ENCODE results near the gene ZBTB39. TPM values are rescaled to one million over a fixed set of nuclear protein-coding genes. Genes with fewer than 3 reads are reported as not detected.
A peak's percentile ranks its signal among the peaks of the same experiment; 100 is the strongest.

The ZBTB39 gene
- total and polyA plus RNA-seq, 2 of the 8 experiments (the other 6 are each of a cell fraction or from before 2014, with no cell fraction given): 19.3 to 25.0 TPM

DNA sequence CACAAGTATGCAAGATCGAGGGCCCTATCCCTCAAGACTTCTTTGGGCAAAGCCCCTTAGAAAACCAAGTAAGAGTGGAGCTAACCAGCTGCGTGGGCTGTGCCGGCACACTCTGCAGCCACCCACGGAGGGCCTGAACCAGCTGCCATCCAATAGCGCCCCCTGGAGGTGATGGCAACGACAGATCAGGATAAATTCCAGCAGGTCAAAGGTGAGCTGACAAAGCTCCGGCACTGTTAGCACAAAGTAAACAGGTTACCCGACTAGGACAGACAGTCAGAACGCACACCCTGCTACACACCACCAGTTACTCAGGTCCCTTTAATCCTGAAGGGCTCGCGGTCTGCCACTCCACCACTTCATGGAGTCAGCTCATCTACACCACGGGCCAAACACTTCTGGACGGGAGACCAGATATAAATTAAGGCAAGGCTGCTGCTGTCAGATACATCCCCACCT is 4.9 kb downstream of the ZBTB39 start:
- H3K4me3 ChIP-seq (ENCODE audit: extremely low read depth in 1 of 4, insufficient read depth in 2 of 4, low read depth in 3 of 4, low read length in 4 of 4): no peak overlapping the region
- no peak overlapping the region for H3K18ac ChIP-seq (ENCODE audit: extremely low read depth, low read length)
- H4K5ac ChIP-seq (ENCODE audit: insufficient read length, low read depth, low read length): no peak overlapping the region
- peaks cover 0 to 70% of the 10 kb centered on the region in 2 experiments for H3K79me2 ChIP-seq (ENCODE audit: control insufficient read depth in 1 of 2, insufficient read depth in 2 of 2, low read length in 2 of 2)
- no peaks in the 10 kb centered on the region for H3K27me3 ChIP-seq (replicated peaks in 1 of 4; ENCODE audit: control insufficient read depth in 3 of 4, extremely low read depth in 1 of 4, insufficient read depth in 3 of 4, low read length in 3 of 4)
- H3K23me2 ChIP-seq (ENCODE audit: low read depth, low read length): no peaks in the 10 kb centered on the region; the same call in 1 of the 2 replicates
- no peak overlapping the region for H3K9ac ChIP-seq (replicated peaks in 1 of 4; ENCODE audit: extremely low read depth in 1 of 4, low read depth in 3 of 4, low read length in 3 of 4)
- H2BK20ac ChIP-seq (ENCODE audit: low read length): no peak overlapping the region
- H3K27ac ChIP-seq (ENCODE audit: low read depth, low read length): no peak overlapping the region
- no peak overlapping the region for H2BK120ac ChIP-seq (replicated peaks; ENCODE audit: low read depth, low read length)
- no peak overlapping the region for H2BK15ac ChIP-seq (ENCODE audit: low read length)
- no peak overlapping the region for H4K8ac ChIP-seq (ENCODE audit: extremely low read depth, insufficient read depth, low read length)
- H3K14ac ChIP-seq (ENCODE audit: insufficient read length): no peak overlapping the region
- no peak for FAIRE-seq
- 56% methylated on average over 13 of the region's 13 CpGs; no CpG with 5 or more reads in 1 of the 2 experiments for WGBS, 2 experiments (ENCODE audit: extremely low coverage in 1 of 2, insufficient coverage in 1 of 2, insufficient read length in 1 of 2, insufficient replicate concordance in 2 of 2, low coverage in 1 of 2, low lambda C conversion rate in 2 of 2, missing lambda C conversion rate in 1 of 2)
- no peak overlapping the region for H2BK5ac ChIP-seq (ENCODE audit: low read depth, low read length)
- H3K9me3 ChIP-seq (ENCODE audit: insufficient read depth in 2 of 2, low read depth in 1 of 2, low read length in 1 of 2): no peaks in the 10 kb centered on the region
- peaks cover 3 to 15% of the 10 kb centered on the region in 2 experiments for H4K20me1 ChIP-seq (replicated peaks in 1 of 2; ENCODE audit: control insufficient read depth in 1 of 2, insufficient read depth in 2 of 2, low read length in 2 of 2)
- no peak overlapping the region for H2BK12ac ChIP-seq (ENCODE audit: low read depth, low read length)
- H2AK5ac ChIP-seq (ENCODE audit: low read depth, low read length): no peak overlapping the region
- no peak overlapping the region for H4K91ac ChIP-seq (replicated peaks; ENCODE audit: insufficient read length, low read length)
- CTCF ChIA-PET (ENCODE audit: partially characterized antibody): interaction anchor here (0.6 to 10.6 kb wide), 39 partner anchors 9 to 488 kb away, joined by 3 to 187 read pairs (median 4); partner anchors contain the start of genes HSD17B6, MYO1A, PRIM1 and SDR9C7
- peak; percentile 46 to 92 for DNase-seq (ENCODE audit: low read depth in 1 of 2, low spot score in 2 of 2)
- H2AFZ ChIP-seq (ENCODE audit: low read length): no peak overlapping the region
- H3K4me1 ChIP-seq (replicated peaks in 1 of 4; ENCODE audit: control insufficient read depth in 3 of 4, insufficient read depth in 4 of 4, low read length in 3 of 4): no peaks in the 10 kb centered on the region; a peak in 1 of 7 replicates
- peaks cover 27 to 39% (median 34%) of the 10 kb centered on the region in 4 experiments for H3K36me3 ChIP-seq (ENCODE audit: control insufficient read depth in 2 of 4, insufficient read depth in 4 of 4, low read length in 3 of 4)
- no peak overlapping the region for H3K4me2 ChIP-seq (ENCODE audit: insufficient read depth in 1 of 2, low read depth in 2 of 2, low read length in 2 of 2)
- POLR2A ChIA-PET (ENCODE audit: partially characterized antibody): interaction anchor here (0.9 to 2.2 kb wide), 6 partner anchors 10 to 373 kb away, joined by 3 to 5 read pairs (median 4); partner anchors contain the start of genes LRP1 and NACA
- no peak overlapping the region for H3K56ac ChIP-seq (replicated peaks; ENCODE audit: insufficient read length, low read depth, low read length)
- no peak overlapping the region for H3K4ac ChIP-seq (replicated peaks; ENCODE audit: insufficient read length, low read depth, low read length)
- H3K79me1 ChIP-seq (ENCODE audit: low read depth, low read length): peaks cover 14% of the 10 kb centered on the region
- no peak overlapping the region for H3K23ac ChIP-seq (ENCODE audit: insufficient read length)
- peak; percentile 72 for TF ChIP-seq NANOG (IDR thresholded peaks at IDR 0.05; ENCODE audit: insufficient read depth, low read depth, low read length, poor library complexity, severe bottlenecking)
- TF ChIP-seq, protein P1, sequence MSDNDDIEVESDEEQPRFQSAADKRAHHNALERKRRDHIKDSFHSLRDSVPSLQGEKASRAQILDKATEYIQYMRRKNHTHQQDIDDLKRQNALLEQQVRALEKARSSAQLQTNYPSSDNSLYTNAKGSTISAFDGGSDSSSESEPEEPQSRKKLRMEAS (IDR thresholded peaks at IDR 0.05): peak; percentile 23; the same call in 1 of the 2 replicates
- TF ChIP-seq CBX5 (IDR thresholded peaks at IDR 0.05; ENCODE audit: low read depth, low read length): no peak
- TF ChIP-seq FOSL1 (IDR thresholded peaks at IDR 0.05; ENCODE audit: insufficient read depth, low read depth, low read length): no peak
- TF ChIP-seq RAD21 (IDR thresholded peaks at IDR 0.05 in 1 of 2, conservative IDR thresholded peaks at IDR 0.05 in 1 of 2; ENCODE audit: low read depth in 2 of 2, low read length in 2 of 2): peak; percentile 90 to 93
- peak; percentile 64 for TF ChIP-seq CREB1 (IDR thresholded peaks at IDR 0.05)
- TF ChIP-seq TEAD4 (IDR thresholded peaks at IDR 0.05; ENCODE audit: low read depth, low read length): peak; percentile 98
- no peak for TF ChIP-seq EZH2 (IDR thresholded peaks at IDR 0.05; ENCODE audit: low read depth, low read length, severe bottlenecking)
- TF ChIP-seq EP300 (IDR thresholded peaks at IDR 0.05; ENCODE audit: borderline replicate concordance in 1 of 2, low read depth in 2 of 2, low read length in 2 of 2): no peak
- no peak for TF ChIP-seq NRF1 (IDR thresholded peaks at IDR 0.05; ENCODE audit: low read depth, low read length)
- TF ChIP-seq SAP30 (IDR thresholded peaks at IDR 0.05; ENCODE audit: insufficient read depth, insufficient replicate concordance, low read length): no peak

Measured in H1 (cell line).